H9 (cell line): ENCODE data around the gene RAB3IL1. TPM values are rescaled to one million over a fixed set of nuclear protein-coding genes. Genes with fewer than 3 reads are reported as not detected.

Experiments used
- DNase-seq: peaks from one replicate; pipeline ENCODE4 v3.0.0-alpha.2; 2017
- H2AFZ ChIP-seq: one replicate; pipeline ENCODE4 v1.6.1; 2013; ENCODE audit warnings: mild to moderate bottlenecking, low read length, control low read depth, moderate library complexity
- H2AK5ac ChIP-seq: 2 replicates; pipeline ENCODE4 v1.6.1; 2013; ENCODE audit warnings: low read length, control low read depth, mixed read lengths; ENCODE audit not compliant: insufficient read length
- H2BK120ac ChIP-seq: one replicate; pipeline ENCODE4 v1.6.1; 2013; ENCODE audit warnings: low read depth, mild to moderate bottlenecking, low read length, control low read depth, inconsistent platforms; ENCODE audit not compliant: poor library complexity, severe bottlenecking
- H2BK12ac ChIP-seq: 2 replicates; pipeline ENCODE4 v1.6.1; 2013; ENCODE audit warnings: low read length, control low read depth, mixed read lengths, low read depth; ENCODE audit not compliant: insufficient read length
- H2BK15ac ChIP-seq: 2 replicates; pipeline ENCODE4 v1.6.1; 2013; ENCODE audit warnings: low read depth, low read length, control low read depth
- H2BK20ac ChIP-seq: one replicate; pipeline ENCODE4 v1.6.1; 2013; ENCODE audit warnings: low read depth, mild to moderate bottlenecking, low read length, control low read depth, inconsistent platforms; ENCODE audit not compliant: poor library complexity, severe bottlenecking
- H2BK5ac ChIP-seq: 2 replicates; pipeline ENCODE4 v1.6.1; 2013; ENCODE audit warnings: low read length, control low read depth, mixed read lengths; ENCODE audit not compliant: insufficient read length
- H3K14ac ChIP-seq: 2 replicates; pipeline ENCODE4 v1.6.1; 2013; ENCODE audit warnings: low read length, control low read depth; ENCODE audit not compliant: insufficient read depth
- H3K18ac ChIP-seq: 2 replicates; pipeline ENCODE4 v1.6.1; 2013; ENCODE audit warnings: low read depth, mild to moderate bottlenecking, mixed read lengths, low read length, control low read depth; ENCODE audit not compliant: insufficient read length
- H3K23ac ChIP-seq: 2 replicates; pipeline ENCODE4 v1.6.1; 2013; ENCODE audit warnings: low read length, control low read depth, mixed read lengths, low read depth; ENCODE audit not compliant: insufficient read length
- H3K23me2 ChIP-seq: 2 replicates; pipeline ENCODE4 v1.6.1; 2013; ENCODE audit warnings: low read depth, mild to moderate bottlenecking, mixed read lengths, low read length, control low read depth; ENCODE audit not compliant: insufficient read length, poor library complexity, severe bottlenecking
- H3K27ac ChIP-seq: 2 replicates; pipeline ENCODE4 v1.5.1; 2013; ENCODE audit warnings: low read length, control low read depth, mixed read lengths, low read depth; ENCODE audit not compliant: insufficient read length
- H3K27me3 ChIP-seq: 2 replicates; pipeline ENCODE4 v1.6.1; 2013; ENCODE audit warnings: low read length, control low read depth, inconsistent platforms; ENCODE audit not compliant: insufficient read depth
- H3K4ac ChIP-seq: 2 replicates; pipeline ENCODE4 v1.6.1; 2013; ENCODE audit warnings: low read depth, mild to moderate bottlenecking, control low read depth, inconsistent platforms, low read length, moderate library complexity
- H3K4me1 ChIP-seq: 2 replicates; pipeline ENCODE4 v1.6.1; 2013; ENCODE audit warnings: low read length, control low read depth, inconsistent platforms; ENCODE audit not compliant: insufficient read depth
- H3K4me2 ChIP-seq: 2 replicates; pipeline ENCODE4 v1.6.1; 2013; ENCODE audit warnings: low read length, control low read depth, mixed read lengths; ENCODE audit not compliant: insufficient read length, insufficient read depth
- H3K56ac ChIP-seq: 2 replicates; pipeline ENCODE4 v1.6.1; 2013; ENCODE audit warnings: low read depth, mild to moderate bottlenecking, mixed read lengths, low read length, control low read depth; ENCODE audit not compliant: insufficient read length
- H3K79me1 ChIP-seq: 2 replicates; pipeline ENCODE4 v1.6.1; 2013; ENCODE audit warnings: low read depth, mild to moderate bottlenecking, moderate library complexity, low read length, control low read depth, inconsistent platforms; ENCODE audit not compliant: insufficient read depth, poor library complexity, severe bottlenecking
- H3K79me2 ChIP-seq: 2 replicates; pipeline ENCODE4 v1.6.1; 2013; ENCODE audit warnings: low read length, control low read depth, inconsistent platforms; ENCODE audit not compliant: insufficient read depth
- H3K9ac ChIP-seq: 2 replicates; pipeline ENCODE4 v1.6.1; 2013; ENCODE audit warnings: low read length, control low read depth, mixed read lengths; ENCODE audit not compliant: insufficient read length; ENCODE audit errors: extremely low read depth
- H3K9me3 ChIP-seq: one replicate; pipeline ENCODE4 v1.6.1; 2013; ENCODE audit warnings: low read depth, low read length, inconsistent platforms; ENCODE audit not compliant: control insufficient read depth
- H3T11ph ChIP-seq: one replicate; pipeline ENCODE4 v1.6.1; 2013; ENCODE audit warnings: mild to moderate bottlenecking, low read length, control low read depth, inconsistent platforms
- H4K20me1 ChIP-seq: one replicate; pipeline ENCODE4 v1.6.1; 2013; ENCODE audit not compliant: control insufficient read depth, insufficient read length, insufficient read depth
- H4K5ac ChIP-seq: 2 replicates; pipeline ENCODE4 v1.6.1; 2013; ENCODE audit warnings: low read depth, mild to moderate bottlenecking, mixed read lengths, low read length, control low read depth; ENCODE audit not compliant: insufficient read length
- H4K8ac ChIP-seq: replicated peaks from 2 replicates; pipeline ENCODE4 v1.6.1; 2013; ENCODE audit warnings: low read length, control low read depth, mixed read lengths, low read depth; ENCODE audit not compliant: insufficient read length
- H4K91ac ChIP-seq: 2 replicates; pipeline ENCODE4 v1.6.1; 2013; ENCODE audit warnings: low read depth, mild to moderate bottlenecking, moderate library complexity, mixed read lengths, low read length, control low read depth; ENCODE audit not compliant: insufficient read length
- H3K27ac Mint-ChIP-seq, 3 experiments: 2 replicates in 2 of 3; 3 replicates in 1 of 3; pipeline ENCODE4 v1.8.0; 2020 to 2021; ENCODE audit warnings: mixed read lengths in 3 of 3, mild to moderate bottlenecking in 1 of 3, moderate library complexity in 1 of 3
- H3K27me3 Mint-ChIP-seq: 2 replicates; pipeline ENCODE4 v1.8.0; 2021; ENCODE audit warnings: low read depth, mild to moderate bottlenecking, moderate library complexity, mixed read lengths
- H3K36me3 Mint-ChIP-seq, 3 experiments: 2 replicates in 2 of 3; 3 replicates in 1 of 3; pipeline ENCODE4 v1.8.0; 2020 to 2021; ENCODE audit warnings: low read depth in 3 of 3, mixed read lengths in 3 of 3; ENCODE audit not compliant: insufficient read depth in 1 of 3
- H3K4me1 Mint-ChIP-seq, 2 experiments: 2 replicates each; pipeline ENCODE4 v1.8.0; 2020; ENCODE audit warnings: mixed read lengths in 2 of 2
- H3K4me3 Mint-ChIP-seq, 2 experiments: 2 replicates in 1 of 2; 3 replicates in 1 of 2; pipeline ENCODE4 v1.8.0; 2020 to 2021; ENCODE audit warnings: mild to moderate bottlenecking in 2 of 2, mixed read lengths in 2 of 2, moderate library complexity in 1 of 2
- H3K9me3 Mint-ChIP-seq, 2 experiments: 2 replicates in 1 of 2; 3 replicates in 1 of 2; pipeline ENCODE4 v1.8.0; 2020; ENCODE audit warnings: mild to moderate bottlenecking in 2 of 2, mixed read lengths in 2 of 2, moderate library complexity in 1 of 2
- CTCF ChIP-seq: fragments of 200-600 bp; sonication (generic); conservative IDR thresholded peaks from 3 replicates; pipeline ENCODE4 v1.8.0; 2021; ENCODE audit warnings: antibody characterized with exemption, mild to moderate bottlenecking
- WGBS: extraction: QIAGEN DNeasy Blood & Tissue Kit; methylation state at CpG from one replicate; pipeline ENCODE4 v1.1.7; 2013; ENCODE audit warnings: missing lambda C conversion rate, low lambda C conversion rate, mixed read lengths; ENCODE audit not compliant: insufficient read length; ENCODE audit errors: extremely low coverage; 5-methylcytosine and 5-hydroxymethylcytosine counted together
- total RNA-seq: library from RNA; stranded (reverse); gene quantifications from 2 replicates; pipeline ENCODE4 v1.2.1, GENCODE V29; 2021

The RAB3IL1 gene
- total RNA-seq, 1 experiment from 2014 or later, result 2.4 TPM

GRCh38 chr11:61891331-61892084 is 25.9 kb downstream of the RAB3IL1 start, which contains the start of gene FADS3:
Gene FADS3 (minus strand): TSS chr11:61891545. CDS start chr11:61891381, 164 bp downstream.
- H3K23me2 ChIP-seq, result peaks cover 9% of the 10 kb centered on the region
- H3K56ac ChIP-seq, result no peak within 1 kb of the TSS
- no peak within 1 kb of the TSS for H2BK15ac ChIP-seq
- no peak within 1 kb of the TSS for H2BK12ac ChIP-seq
- no CpG with 5 or more reads among the region's 96 CpGs for WGBS
- 0 out of 3 replicates have a peak, but pooled peaks have one; percentile 17 for TF ChIP-seq CTCF
- no peaks in the 10 kb centered on the region for H4K20me1 ChIP-seq
- Mint-ChIP-seq H3K4me3 (peak within 1 kb of the TSS; percentile 69 to 78), H3K27me3 (peaks cover 2% of the 10 kb centered on the region), H3K4me1 (peaks cover 4 to 11% of the 10 kb centered on the region in 2 experiments; a peak in 3 of 4 replicates), H3K9me3 (peaks cover 0 to 3% of the 10 kb centered on the region in 2 experiments; a peak in 2 of 5 replicates), H3K27ac (no peak within 1 kb of the TSS), H3K36me3 (peaks cover 0 to 6% (median 2%) of the 10 kb centered on the region in 3 experiments; a peak in 4 of 7 replicates)
- H4K5ac ChIP-seq, result no peak within 1 kb of the TSS
- H3K79me1 ChIP-seq, result no peaks in the 10 kb centered on the region
- H3K79me2 ChIP-seq, result 0 out of 2 replicates have a peak, but pooled peaks cover 2% of the 10 kb centered on the region
- no peak within 1 kb of the TSS for H2AK5ac ChIP-seq
- no peak within 1 kb of the TSS for H2BK120ac ChIP-seq
- no peak within 1 kb of the TSS for H3K23ac ChIP-seq
- H3K4me1 ChIP-seq, result no peaks in the 10 kb centered on the region
- H3K18ac ChIP-seq, result peak within 1 kb of the TSS; percentile 21
- peak within 1 kb of the TSS; percentile 64 for H3K4me2 ChIP-seq
- H3K9ac ChIP-seq, result no peak within 1 kb of the TSS
- no peak within 1 kb of the TSS for H2BK5ac ChIP-seq
- H3K27me3 ChIP-seq, result no peaks in the 10 kb centered on the region
- no peaks in the 10 kb centered on the region for H3K9me3 ChIP-seq
- H3K4ac ChIP-seq, result no peak within 1 kb of the TSS
- H3K14ac ChIP-seq, result peak within 1 kb of the TSS; percentile 21
- no peak within 1 kb of the TSS for H4K91ac ChIP-seq
- H3K27ac ChIP-seq, result no peak within 1 kb of the TSS
- DNase-seq, result peak; percentile 96
- H2AFZ ChIP-seq, result no peak within 1 kb of the TSS
- no peak within 1 kb of the TSS for H3T11ph ChIP-seq
- no peak within 1 kb of the TSS for H2BK20ac ChIP-seq
- H4K8ac ChIP-seq, result no peak within 1 kb of the TSS
